Activated CD4-positive, alpha-beta T cell treated with anti-CD3 and anti-CD28 coated beads, Interleukin-2, amount 50 U/mL, for 4 hours (primary cell): Measurements from ENCODE around the gene HSPA4.
"Not testable (repeated sequence)": the region's sequence is repeated elsewhere in the genome, so short reads cannot be mapped to it uniquely, and the experiment has no call there.

Experiments
- DNase-seq, 2 experiments: peaks; one replicate each; pipeline ENCODE4 v3.0.0-alpha.2; 2020

The HSPA4 gene

DNA sequence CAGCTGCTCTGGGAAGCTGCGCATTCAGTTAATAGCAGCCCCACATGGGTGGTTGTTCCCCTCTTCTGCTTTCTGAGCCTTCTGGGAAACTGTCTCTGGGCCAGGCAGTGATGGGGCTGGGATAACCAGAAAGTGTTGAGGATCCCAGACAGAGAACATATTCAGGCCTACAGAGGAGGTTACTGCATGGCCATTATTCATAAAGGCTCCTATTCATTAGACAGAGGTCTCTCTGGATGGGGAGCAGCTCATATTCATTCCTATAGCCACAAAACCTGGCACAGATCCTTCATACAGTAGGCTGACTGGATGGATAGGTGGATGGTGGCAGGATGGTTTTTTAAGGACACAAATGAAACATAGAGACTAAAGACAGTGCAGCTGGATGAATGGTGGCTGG, 76.3 kb downstream of the HSPA4 start:
- no peak for DNase-seq

DNA sequence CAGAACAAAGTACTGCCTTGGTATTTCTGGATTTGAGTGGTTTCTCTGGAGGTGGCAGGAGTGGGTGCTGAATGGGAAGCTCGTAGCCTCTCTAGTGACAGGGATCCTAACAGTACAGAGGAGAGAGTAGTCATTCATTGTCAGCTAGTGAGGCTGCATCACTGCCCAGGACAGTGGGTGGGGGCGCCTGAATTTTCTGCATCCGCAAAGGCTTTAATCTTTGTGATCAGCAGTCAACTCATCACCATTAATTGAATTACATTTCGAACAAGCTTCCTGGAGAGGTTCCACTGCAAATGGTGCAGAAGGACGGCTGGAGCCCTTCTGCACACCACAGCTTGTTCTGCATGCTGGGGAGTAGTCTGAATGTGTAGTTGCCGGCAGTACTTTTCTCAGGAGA, 77.5 kb downstream of the HSPA4 start:
- no peak for DNase-seq

DNA sequence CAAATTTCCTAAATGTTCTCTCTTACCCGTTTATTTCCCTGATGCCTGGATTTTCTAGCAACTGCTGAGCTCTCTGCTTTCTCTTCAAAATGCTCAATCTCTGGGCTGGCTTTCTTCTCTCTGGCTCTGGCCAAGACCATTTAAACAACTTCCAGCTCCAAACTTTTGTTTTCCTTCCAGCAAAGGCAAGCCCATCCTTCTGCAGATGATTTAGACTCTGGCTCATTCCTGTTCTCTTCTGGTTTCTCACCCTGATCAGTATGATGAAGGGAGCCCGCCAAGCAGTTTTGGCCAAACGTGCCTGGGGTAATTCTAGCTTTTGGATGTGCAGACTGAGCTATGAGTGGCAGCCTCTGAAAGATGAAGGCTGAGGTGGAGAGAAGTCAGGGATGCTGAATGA, 78.1 kb downstream of the HSPA4 start:
- DNase-seq = no peak

DNA sequence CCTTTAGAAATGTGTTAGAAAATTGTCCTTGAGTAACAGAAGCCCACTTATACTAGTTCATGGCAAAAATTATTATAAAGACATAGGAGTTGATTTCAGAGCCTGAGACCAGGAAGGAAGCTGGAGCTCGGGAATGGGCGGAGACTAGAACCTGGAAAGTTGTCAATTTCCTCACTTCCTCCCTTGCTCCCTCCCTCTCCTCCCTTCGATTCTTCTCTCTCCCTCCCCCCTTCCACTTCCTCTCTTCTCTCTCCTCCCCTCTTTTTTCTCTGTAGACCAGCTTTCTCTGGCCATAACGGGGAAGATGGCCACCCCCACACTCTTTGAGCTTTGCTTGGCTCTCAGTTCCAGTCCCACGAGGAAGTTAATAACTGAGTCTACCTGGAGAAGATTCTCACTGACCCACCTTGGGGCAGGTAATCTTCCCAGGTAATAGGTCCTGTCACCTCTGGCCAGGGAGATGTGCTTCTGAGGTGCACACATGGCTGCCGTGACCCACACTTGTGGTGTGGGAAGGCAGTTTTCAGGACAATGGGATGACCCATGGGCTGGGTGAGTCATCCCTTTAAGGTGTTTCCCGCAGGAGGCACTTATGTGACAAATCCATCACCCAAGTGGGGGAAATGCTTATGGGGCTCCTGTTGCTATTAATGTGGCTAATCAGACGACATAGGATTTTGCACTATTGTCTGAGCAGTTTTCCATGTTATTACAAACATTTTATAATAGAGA, 78.7 kb downstream of the HSPA4 start:
- DNase-seq = no peak

DNA sequence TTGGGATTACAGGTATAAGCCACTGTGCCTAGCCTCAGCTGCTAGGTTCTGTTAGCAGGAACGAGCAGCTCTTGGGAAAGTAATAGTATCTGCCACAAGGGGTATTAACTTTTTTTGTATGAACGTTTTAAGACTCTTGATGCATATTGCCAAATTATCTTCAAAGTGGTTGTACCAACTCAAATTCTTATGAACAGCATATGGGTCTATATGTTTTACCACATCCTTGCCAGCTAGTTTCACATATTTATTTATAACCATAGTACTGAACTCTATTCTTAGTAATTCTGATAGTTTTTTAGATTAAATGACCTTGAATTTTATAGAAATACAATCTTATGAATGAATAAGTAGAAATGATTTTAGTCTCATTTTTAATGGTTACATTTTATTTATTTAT, 80.9 kb downstream of the HSPA4 start:
- no peak for DNase-seq

DNA sequence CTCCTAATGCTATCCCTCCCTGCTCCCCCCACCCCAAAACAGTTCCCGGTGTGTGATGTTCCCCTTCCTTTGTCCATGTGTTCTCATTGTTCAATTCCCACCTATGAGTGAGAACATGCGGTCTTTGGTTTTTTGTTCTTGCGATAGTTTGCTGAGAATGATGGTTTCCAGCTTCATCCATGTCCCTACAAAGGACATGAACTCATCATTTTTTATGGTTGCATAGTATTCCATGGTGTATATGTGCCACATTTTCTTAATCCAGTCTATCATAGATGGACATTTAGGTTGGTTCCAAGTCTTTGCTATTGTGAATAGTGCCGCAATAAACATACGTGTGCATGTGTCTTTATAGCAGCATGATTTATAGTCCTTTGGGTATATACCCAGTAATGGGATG, 81.4 kb downstream of the HSPA4 start:
- not testable (repeated sequence) for DNase-seq

DNA sequence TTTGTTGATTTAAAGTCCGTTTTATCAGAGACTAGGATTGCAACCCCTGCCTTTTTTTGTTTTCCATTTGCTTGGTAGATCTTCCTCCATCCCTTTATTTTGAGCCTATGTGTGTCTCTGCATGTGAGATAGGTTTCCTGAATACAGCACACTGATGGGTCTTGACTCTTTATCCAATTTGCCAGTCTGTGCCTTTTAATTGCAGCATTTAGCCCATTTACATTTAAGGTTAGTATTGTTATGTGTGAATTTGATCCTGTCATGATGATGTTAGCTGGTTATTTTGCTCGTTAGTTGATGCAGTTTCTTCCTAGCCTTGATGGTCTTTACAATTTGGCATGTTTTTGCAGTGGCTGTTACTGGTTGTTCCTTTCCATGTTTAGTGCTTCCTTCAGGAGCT, 85.1 kb downstream of the HSPA4 start:
- DNase-seq = not testable (repeated sequence)

DNA sequence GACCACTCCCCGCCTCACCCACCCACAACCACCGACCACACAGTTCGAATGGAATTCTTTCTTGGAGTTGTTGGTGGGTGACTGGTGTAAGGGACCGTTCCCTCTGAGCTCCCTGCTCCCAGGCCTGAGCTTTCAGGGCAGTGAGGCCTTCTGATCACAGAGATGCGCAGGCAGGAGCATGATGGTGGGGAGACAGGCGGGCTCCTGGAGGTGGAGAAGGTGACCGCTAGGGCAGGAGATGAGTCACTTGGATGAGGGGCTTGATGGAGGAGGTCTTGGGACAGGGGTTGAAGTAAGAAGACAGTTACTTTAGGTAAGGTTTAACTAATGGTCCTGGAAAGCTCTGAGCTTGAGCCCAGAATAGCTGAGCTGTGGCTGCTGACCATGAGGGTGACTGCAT, 88.5 kb downstream of the HSPA4 start:
- DNase-seq = no peak

DNA sequence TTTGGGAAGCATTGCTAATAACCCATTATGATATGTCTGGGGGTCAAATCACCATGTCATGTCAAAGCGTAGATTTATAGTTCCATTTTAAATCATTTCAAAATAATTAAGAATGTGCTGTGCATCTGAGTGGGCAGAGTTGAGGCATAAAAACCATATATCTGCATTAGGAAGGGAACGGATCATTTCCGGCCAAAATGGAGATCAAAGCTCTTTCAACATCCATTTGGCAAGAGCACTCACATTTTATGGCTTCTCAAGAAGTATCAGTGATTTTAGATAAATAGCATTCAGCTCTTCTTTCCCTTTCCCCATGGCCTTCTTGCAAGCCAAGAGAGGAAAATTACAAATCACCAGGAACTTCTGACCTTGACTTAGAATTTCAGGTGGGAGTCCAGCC, 89.9 kb downstream of the HSPA4 start:
- DNase-seq = no peak

DNA sequence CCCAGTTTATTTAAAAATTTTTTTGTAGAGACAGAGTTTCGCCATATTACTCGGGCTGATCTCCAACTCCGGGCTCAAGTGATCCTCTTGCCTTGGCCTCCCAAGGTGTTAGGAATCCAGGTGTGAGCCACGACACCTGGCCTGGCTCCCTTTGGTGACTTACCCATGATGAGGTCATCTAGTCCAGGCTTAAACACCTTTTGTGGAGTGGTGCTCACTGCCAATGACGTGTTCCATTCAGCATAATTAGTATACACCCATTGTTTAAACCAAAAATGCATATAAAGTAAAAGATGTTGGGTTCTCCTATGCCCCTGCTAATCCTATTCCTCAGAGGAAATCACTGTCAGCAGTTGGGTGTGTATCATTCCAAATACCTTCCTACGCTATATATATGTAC, 91.0 kb downstream of the HSPA4 start:
- no peak for DNase-seq

DNA sequence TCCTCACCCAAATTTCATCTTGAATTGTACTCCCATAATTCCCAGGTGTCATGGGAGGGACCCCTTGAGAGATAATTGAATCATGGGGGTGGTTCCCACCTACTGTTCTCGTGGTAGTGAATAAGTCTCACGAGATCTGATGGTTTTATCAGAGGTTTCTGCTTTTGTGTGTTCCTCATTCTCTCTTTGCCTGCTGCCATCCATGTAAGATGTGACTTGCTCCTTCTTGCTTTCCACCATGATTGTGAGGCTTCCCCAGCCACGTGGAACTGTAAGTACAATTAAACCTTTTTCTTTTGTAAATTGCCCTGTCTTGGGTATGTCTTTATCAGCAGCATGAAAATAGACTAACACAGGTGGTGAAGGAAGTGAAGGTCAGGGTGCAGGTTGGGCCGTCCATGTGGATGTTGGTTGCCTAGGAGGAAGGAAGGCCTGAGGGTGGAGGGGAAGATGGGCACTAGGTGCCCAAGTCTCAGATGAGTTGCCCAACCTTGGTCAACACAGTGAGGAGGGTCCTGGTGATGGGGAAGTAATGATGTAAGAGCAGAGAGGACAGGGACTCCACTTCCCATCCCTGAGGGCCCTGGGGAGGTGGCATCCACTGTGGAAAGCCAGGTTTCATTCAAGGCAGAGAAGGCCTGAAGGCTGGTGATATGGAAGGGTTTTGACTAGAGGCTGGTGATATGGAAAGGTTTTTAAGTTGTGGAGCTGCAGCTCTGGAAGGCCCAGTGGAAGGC, 92.6 kb downstream of the HSPA4 start:
- DNase-seq = no peak

DNA sequence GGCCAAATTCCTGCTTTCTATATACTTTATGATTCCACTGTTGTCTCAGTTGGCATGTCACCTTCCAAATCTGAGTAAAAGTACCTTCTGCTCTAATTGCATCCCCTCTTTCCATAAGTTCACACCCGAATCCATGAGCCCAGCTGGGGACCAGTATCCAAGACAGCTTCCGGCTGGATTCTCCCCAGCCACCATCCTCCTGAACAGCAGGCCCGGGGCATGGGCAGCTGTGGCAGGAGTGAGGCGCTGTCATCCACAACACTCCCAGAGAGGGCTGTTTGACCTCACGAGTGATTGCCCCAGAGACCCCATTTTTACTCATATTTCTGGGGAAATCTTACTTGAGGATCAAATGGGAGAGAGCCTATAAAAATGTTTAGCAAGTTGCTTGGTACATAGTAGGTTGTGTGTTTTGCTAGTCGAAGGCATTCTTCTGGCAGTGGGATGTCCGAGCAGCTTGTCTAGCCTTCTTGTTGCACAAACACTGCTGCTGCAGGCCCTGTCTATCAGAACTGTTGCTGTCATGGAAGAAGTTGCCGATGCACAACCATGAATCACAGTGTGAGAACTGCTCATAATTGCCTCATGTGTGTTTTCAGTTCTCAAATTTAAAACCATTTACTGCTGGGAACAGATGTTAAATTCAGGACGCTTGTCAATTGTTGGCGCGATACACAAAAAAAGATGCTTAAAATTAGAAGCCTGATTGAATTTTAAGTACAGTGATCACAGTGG, 93.8 kb downstream of the HSPA4 start:
- DNase-seq = no peak

DNA sequence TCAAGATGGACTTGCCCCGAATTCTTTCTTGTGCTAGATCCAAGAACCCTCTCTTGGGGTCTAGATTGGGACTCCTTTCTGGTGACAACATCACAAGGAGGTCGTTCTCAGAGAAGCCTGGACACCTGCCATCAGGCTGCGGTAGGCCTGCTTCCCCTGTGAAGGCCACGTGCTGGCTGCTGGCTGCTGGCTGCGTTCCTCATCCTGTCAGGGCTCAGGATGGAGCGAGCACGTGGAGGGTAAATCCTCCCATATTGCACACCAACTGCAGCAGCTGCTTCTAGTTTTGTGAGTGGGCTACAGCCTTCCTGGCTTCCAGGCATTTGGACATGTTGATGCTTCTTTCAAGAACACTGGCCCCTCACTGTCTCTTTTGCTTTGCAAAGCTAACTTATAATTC, 95.6 kb downstream of the HSPA4 start:
- DNase-seq = no peak

DNA sequence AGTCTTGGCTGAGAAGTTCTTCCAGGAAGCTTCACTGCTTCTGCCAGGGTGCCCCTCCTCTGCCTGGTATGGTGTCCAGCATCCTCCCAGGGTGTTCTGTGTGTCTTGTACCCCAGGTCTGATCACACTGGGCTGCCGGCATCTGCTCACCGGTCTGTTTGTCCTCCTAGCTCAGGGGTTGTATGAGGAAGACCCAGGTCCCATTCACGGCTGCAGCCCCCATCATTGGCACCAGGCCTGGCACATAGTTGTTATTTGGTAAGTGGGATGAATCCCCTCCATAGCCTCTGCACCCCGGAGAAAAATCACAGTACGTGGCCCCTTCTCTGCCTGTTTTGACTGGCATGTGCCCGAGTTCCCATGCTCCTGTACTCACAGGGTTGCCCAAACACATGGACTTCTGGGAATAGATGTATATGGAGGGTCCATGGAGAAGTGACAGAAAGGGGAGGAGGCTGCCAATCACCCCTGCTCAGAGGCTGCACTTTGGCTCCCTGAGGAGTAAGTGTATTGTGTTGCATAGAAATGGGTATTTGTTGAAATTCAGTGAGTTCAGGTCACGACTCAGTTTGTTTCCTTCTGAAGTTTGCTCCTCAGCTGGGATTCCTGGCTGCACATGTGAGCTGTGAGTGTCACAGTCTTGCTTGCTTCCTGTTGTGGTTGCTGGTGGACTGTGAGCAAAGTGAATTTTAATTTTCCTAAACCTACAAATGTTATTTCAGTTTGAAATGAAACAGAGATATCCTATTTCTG, 96.2 kb downstream of the HSPA4 start:
- no peak for DNase-seq

DNA sequence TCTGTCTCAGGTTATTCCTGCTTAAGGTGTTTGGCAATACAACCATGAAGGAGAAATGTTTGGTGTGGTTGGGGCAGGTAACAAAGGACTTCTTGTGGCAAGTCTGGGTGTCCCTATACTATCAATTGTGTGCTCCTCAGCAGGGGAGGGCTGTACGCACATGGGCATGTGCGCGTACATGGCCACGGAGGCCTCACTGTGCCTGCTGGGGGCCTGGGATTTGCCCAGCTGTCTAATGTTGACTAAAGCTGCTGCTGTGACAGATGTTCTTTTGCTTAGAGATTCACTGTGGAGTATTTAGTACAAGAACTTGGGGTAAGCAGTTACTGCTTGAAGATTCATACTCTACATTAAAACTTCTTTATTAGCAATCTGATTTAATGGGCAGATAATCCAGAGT, 97.5 kb downstream of the HSPA4 start:
- DNase-seq = no peak

DNA sequence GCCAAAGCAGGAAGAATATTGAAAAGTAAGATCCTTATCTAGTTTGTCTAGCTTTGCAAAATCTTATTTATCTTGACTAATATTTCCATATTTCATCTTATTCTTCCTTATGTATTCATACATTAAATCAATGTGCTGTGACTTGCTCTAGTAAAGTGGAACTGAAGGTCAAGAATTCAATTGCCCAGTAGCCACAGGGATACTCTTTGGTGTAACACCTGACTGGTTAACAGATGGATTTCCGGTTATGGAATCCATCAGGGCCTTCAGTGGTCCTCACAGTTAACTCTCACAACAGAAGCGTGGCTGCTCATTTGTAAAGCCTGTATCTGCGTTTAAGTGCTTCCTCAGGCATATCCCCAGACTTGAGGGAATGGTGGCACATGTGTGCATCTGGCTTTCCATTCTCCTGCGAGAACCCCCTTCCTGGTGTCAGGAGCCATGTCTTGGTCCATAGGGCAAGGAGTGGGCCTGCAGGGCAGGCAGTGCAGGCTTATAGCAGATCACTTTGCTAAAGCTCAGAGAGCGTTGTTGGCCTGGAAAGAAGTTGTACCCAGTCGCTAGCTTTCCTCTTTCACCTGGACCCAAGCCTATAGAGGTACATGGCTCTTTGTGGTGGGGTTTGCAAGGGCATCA, 99.2 kb downstream of the HSPA4 start:
- no peak for DNase-seq

DNA sequence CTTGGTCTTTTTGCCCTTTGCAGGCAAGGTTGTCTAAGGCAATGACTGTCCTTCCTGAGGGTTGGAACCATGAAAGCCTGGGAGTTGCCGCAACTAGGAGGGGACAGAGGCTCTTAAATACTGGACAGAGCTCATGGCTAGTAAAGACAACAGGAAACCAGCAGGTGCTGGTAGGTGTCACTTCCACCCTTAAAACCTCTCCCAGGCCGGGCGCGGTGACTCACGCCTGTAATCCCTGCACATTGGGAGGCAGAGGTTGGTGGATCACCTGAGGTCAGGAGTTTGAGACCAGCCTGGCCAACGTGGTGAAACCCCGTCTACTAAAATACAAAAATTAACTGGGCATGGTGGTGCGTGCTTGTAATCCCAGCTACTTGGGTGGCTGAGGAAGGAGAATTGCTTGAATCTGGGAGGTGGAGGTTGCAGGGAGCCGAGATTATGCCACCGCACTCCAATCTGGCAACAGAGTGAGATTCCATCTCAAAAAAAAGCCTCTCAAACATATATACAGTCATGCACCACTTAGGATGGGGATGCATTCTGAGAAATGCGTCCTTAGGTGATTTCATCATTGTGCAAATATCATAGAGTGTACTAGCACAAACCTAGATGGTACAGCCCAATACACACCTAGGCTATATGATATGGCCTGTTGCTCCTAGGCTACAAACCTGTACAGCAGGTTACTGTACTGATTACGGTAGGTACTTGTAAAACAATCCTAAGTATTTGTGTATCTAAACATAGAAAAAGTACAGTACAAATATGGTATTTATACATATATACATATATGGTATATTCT, 102.7 kb downstream of the HSPA4 start:
- no peak for DNase-seq

DNA sequence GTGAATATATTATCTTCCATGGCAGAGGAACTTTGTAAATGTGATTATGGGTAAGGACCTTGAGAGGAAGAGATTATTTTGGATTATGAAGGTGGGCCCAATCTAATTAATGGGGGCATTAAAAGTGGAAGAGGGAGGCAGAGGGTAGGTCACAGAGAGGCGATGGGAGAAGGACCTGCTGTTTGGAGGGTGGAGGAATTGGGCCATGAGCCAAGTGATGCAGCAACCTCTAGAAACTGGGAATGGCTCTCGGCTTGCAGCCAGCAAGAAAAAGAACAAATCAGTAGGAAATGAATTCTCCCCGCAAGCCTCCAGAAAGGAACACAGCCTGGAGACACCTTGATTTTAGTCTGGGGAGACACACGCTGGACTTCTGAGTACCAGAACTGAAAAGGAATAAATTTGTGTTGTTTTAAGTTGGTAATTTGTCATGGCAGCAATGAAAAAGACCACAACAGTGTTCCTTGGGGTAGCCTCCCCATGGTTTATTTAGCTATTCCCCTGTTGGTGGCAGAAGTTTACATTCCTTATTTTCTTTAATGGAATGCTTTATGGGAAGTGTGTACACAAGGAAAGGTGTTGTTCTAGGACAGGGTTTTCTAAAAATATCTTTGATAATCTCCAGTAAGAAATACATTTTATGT, 103.6 kb downstream of the HSPA4 start:
- no peak for DNase-seq
